ENCODE results near the gene SKA2.

Gene SKA2

GRCh38 chr17:59129814-59130213 lies 25.2 kb downstream of the SKA2 start:
- no peak for DNase-seq
- peaks cover 50% of the 10 kb centered on the region for H3K79me2 ChIP-seq (ENCODE audit: low read length)
- H3K9me3 ChIP-seq (replicated peaks; ENCODE audit: insufficient read depth, low read length), result no peaks in the 10 kb centered on the region
- no peak overlapping the region for H3K4me2 ChIP-seq (ENCODE audit: low read depth, low read length)
- no peak overlapping the region for H2AFZ ChIP-seq (ENCODE audit: low read length)
- H3K9ac ChIP-seq (ENCODE audit: low read length), result no peak overlapping the region
- no peaks in the 10 kb centered on the region for H3K36me3 ChIP-seq (replicated peaks; ENCODE audit: insufficient read depth, low read length)
- no peaks in the 10 kb centered on the region for H3K27me3 ChIP-seq (replicated peaks; ENCODE audit: insufficient read depth, low read length)
- no peaks in the 10 kb centered on the region for H3F3A ChIP-seq (ENCODE audit: insufficient read depth, low read length)
- H3K4me3 ChIP-seq (ENCODE audit: low read length), result no peak overlapping the region
- TF ChIP-seq EZH2 (optimal IDR thresholded peaks at IDR 0.05; ENCODE audit: low read depth, low read length), result no peak
- TF ChIP-seq, protein P1, sequence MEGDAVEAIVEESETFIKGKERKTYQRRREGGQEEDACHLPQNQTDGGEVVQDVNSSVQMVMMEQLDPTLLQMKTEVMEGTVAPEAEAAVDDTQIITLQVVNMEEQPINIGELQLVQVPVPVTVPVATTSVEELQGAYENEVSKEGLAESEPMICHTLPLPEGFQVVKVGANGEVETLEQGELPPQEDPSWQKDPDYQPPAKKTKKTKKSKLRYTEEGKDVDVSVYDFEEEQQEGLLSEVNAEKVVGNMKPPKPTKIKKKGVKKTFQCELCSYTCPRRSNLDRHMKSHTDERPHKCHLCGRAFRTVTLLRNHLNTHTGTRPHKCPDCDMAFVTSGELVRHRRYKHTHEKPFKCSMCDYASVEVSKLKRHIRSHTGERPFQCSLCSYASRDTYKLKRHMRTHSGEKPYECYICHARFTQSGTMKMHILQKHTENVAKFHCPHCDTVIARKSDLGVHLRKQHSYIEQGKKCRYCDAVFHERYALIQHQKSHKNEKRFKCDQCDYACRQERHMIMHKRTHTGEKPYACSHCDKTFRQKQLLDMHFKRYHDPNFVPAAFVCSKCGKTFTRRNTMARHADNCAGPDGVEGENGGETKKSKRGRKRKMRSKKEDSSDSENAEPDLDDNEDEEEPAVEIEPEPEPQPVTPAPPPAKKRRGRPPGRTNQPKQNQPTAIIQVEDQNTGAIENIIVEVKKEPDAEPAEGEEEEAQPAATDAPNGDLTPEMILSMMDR (IDR thresholded peaks at IDR 0.05; ENCODE audit: low read length), result no peak
- TF ChIP-seq EZH2phosphoT487 (IDR thresholded peaks at IDR 0.05; ENCODE audit: low read length), result no peak
- H4K20me1 ChIP-seq (ENCODE audit: insufficient read depth, low read length), result no peaks in the 10 kb centered on the region
- no peaks in the 10 kb centered on the region for H3K9me2 ChIP-seq (replicated peaks; ENCODE audit: insufficient read depth, low read length)
- H3K4me1 ChIP-seq (ENCODE audit: low read length), result no peaks in the 10 kb centered on the region
- no peak overlapping the region for H3K27ac ChIP-seq (ENCODE audit: low read length)

DNA sequence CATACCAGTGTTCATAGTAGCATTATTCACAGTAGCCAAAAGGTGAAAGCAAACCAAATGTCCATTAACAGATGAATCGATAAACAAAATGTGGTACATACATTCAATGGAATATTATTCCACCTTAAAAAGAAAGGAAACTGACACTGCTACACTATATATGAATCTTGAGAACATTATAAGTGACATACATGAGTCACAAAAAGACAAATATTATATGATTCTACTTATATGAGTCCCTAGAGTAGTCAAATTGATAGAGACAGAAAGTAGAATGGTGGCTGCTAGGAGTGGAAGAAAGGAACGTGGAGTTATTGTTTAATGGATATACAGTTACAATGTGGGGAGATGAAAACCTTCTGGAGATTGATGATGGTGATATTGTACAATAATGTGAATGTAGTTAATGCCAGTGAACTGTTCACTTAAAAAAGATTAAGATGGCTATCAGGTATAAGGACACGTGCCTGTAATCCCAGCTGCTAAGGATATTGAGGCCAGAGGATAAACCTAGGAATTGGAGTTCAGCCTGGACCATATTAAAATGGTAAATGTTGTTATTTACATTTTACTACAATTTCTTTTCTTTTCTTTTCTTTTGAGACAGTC lies 28.1 kb downstream of the SKA2 start:
- Histone ChIP-seq H3K9me3 (replicated peaks; ENCODE audit: insufficient read depth, low read length) (no peaks in the 10 kb centered on the region), H3K9ac (ENCODE audit: low read length) (no peak overlapping the region), H3K27me3 (replicated peaks; ENCODE audit: insufficient read depth, low read length) (no peaks in the 10 kb centered on the region), H3K4me2 (ENCODE audit: low read depth, low read length) (no peak overlapping the region), H2AFZ (ENCODE audit: low read length) (no peak overlapping the region), H3K79me2 (ENCODE audit: low read length) (peaks cover 34% of the 10 kb centered on the region), H3K4me1 (ENCODE audit: low read length) (no peaks in the 10 kb centered on the region), H3K4me3 (ENCODE audit: low read length) (no peak overlapping the region), H3F3A (ENCODE audit: insufficient read depth, low read length) (no peaks in the 10 kb centered on the region), H4K20me1 (ENCODE audit: insufficient read depth, low read length) (no peaks in the 10 kb centered on the region), H3K36me3 (replicated peaks; ENCODE audit: insufficient read depth, low read length) (no peaks in the 10 kb centered on the region), H3K27ac (ENCODE audit: low read length) (no peak overlapping the region), H3K9me2 (replicated peaks; ENCODE audit: insufficient read depth, low read length) (no peaks in the 10 kb centered on the region)
- TF ChIP-seq EZH2 (optimal IDR thresholded peaks at IDR 0.05; ENCODE audit: low read depth, low read length) (no peak), EZH2phosphoT487 (IDR thresholded peaks at IDR 0.05; ENCODE audit: low read length) (no peak)
- DNase-seq, result no peak

DNA sequence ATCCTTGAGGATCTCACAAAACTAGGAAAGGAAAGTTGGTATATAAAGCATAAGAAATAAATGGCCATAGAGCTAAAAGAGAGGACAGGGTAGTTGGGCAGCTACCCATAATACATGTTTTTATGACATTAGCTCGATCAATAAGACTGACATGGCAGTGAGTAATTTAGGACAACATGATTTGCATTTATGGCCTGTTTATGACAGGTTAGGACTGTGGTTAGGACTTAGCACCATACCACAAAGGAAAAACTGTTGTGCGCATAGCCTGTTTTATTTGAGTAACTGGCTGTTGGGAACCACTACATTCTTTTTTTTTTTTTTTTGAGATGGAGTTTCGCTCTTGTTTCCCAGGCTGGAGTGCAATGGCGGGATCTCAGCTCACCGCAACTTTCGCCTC lies 30.3 kb downstream of the SKA2 start:
- H3K9ac ChIP-seq (ENCODE audit: low read length), result no peak overlapping the region
- H3K4me2 ChIP-seq (ENCODE audit: low read depth, low read length), result no peak overlapping the region
- no peaks in the 10 kb centered on the region for H3K9me2 ChIP-seq (replicated peaks; ENCODE audit: insufficient read depth, low read length)
- H3K27me3 ChIP-seq (replicated peaks; ENCODE audit: insufficient read depth, low read length), result no peaks in the 10 kb centered on the region
- no peak overlapping the region for H3K27ac ChIP-seq (ENCODE audit: low read length)
- no peak for DNase-seq
- H3K79me2 ChIP-seq (ENCODE audit: low read length), result peaks cover 33% of the 10 kb centered on the region
- H3F3A ChIP-seq (ENCODE audit: insufficient read depth, low read length), result no peaks in the 10 kb centered on the region
- no peaks in the 10 kb centered on the region; the same call in 1 of the 2 replicates for H3K36me3 ChIP-seq (replicated peaks; ENCODE audit: insufficient read depth, low read length)
- H4K20me1 ChIP-seq (ENCODE audit: insufficient read depth, low read length), result no peaks in the 10 kb centered on the region
- no peak overlapping the region for H2AFZ ChIP-seq (ENCODE audit: low read length)
- no peaks in the 10 kb centered on the region for H3K4me1 ChIP-seq (ENCODE audit: low read length)
- no peak overlapping the region for H3K4me3 ChIP-seq (ENCODE audit: low read length)
- H3K9me3 ChIP-seq (replicated peaks; ENCODE audit: insufficient read depth, low read length), result no peaks in the 10 kb centered on the region
- TF ChIP-seq EZH2phosphoT487 (IDR thresholded peaks at IDR 0.05; ENCODE audit: low read length) (no peak), EZH2 (optimal IDR thresholded peaks at IDR 0.05; ENCODE audit: low read depth, low read length) (no peak)
- TF ChIP-seq, protein P1 (IDR thresholded peaks at IDR 0.05; ENCODE audit: low read length), result no peak

DNA sequence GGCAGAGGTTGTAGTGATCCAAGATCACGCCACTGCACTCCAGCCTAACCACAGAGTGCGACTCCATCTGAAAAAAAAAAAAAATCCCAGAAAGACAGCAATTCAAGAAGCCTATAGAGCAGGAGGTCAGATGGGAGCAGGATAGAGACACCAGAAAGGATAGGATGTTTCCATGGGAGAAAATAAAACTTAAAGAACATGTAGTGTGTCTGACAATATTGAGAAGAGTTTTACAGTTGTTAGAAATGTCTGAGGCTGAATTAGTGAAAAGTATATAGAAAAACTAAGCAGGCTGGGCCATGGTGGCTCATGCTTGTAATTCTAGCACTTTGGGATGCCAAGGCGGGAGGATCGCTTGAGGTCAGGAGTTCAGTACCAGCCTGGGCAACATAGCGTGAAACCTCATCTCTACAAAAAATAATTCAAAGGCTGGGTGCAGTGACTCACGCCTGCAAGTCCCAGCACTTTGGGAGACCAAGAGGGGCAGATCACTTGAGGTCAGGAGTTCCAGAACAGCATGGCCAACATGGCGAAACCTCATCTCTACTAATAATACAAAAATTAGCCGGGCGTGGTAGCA lies 33.0 kb downstream of the SKA2 start:
- Histone ChIP-seq H3K9me3 (replicated peaks; ENCODE audit: insufficient read depth, low read length) (no peaks in the 10 kb centered on the region), H3K9me2 (replicated peaks; ENCODE audit: insufficient read depth, low read length) (no peaks in the 10 kb centered on the region), H3K4me2 (ENCODE audit: low read depth, low read length) (no peak overlapping the region), H3K9ac (ENCODE audit: low read length) (no peak overlapping the region), H2AFZ (ENCODE audit: low read length) (no peak overlapping the region), H3K27me3 (replicated peaks; ENCODE audit: insufficient read depth, low read length) (no peaks in the 10 kb centered on the region), H3K4me1 (ENCODE audit: low read length) (no peaks in the 10 kb centered on the region), H3K79me2 (ENCODE audit: low read length) (peaks cover 34% of the 10 kb centered on the region), H3K27ac (ENCODE audit: low read length) (no peak overlapping the region), H3F3A (ENCODE audit: insufficient read depth, low read length) (0 out of 2 replicates have a peak, but pooled peaks cover 3% of the 10 kb centered on the region), H3K4me3 (ENCODE audit: low read length) (no peak overlapping the region), H4K20me1 (ENCODE audit: insufficient read depth, low read length) (no peaks in the 10 kb centered on the region), H3K36me3 (replicated peaks; ENCODE audit: insufficient read depth, low read length) (peaks cover 5% of the 10 kb centered on the region; the same call in 1 of the 2 replicates)
- TF ChIP-seq EZH2 (optimal IDR thresholded peaks at IDR 0.05; ENCODE audit: low read depth, low read length) (no peak), EZH2phosphoT487 (IDR thresholded peaks at IDR 0.05; ENCODE audit: low read length) (no peak)
- TF ChIP-seq, protein P1 (IDR thresholded peaks at IDR 0.05; ENCODE audit: low read length), result no peak
- no peak for DNase-seq

Data from MM.1S (cell line).